ENCODE results near the gene CNGB1. TPM values are rescaled to one million over a fixed set of nuclear protein-coding genes. Genes with fewer than 3 reads are reported as not detected.

Gene CNGB1
- total RNA-seq, 1 donor from 2014 or later, result not detected

- peaks cover 6% of the 10 kb centered on the region for H3K4me1 Mint-ChIP-seq
- Histone ChIP-seq H3K27me3 (no peaks in the 10 kb centered on the region), H3K4me2 (no peak overlapping the region), H3F3A (ENCODE audit: low read depth) (no peaks in the 10 kb centered on the region), H3K36me3 (no peaks in the 10 kb centered on the region), H4K20me1 (ENCODE audit: low read depth) (no peaks in the 10 kb centered on the region), H2AFZ (replicated peaks) (no peak overlapping the region), H3K4me1 (no peaks in the 10 kb centered on the region), H3K27ac (no peak overlapping the region), H3K4me3 (no peak overlapping the region), H3K9ac (no peak overlapping the region), H3K79me2 (ENCODE audit: low read depth) (no peaks in the 10 kb centered on the region), H3K9me3 (ENCODE audit: low read depth) (no peaks in the 10 kb centered on the region)
- H3K4me3 Mint-ChIP-seq, result peak overlapping the region; percentile 21
- DNase-seq (ENCODE audit: low spot score), result no peak
- H3K27me3 Mint-ChIP-seq (ENCODE audit: insufficient read depth, low read depth), result peaks cover 5% of the 10 kb centered on the region
- peaks cover 3% of the 10 kb centered on the region for H3K9me3 Mint-ChIP-seq
- peak overlapping the region; percentile 53 for H3K27ac Mint-ChIP-seq
- no peaks in the 10 kb centered on the region for H3K36me3 Mint-ChIP-seq
- TF ChIP-seq EZH2 (IDR thresholded peaks at IDR 0.05), result no peak
- TF ChIP-seq EZH2phosphoT487 (IDR thresholded peaks at IDR 0.05), result no peak
- TF ChIP-seq CTCF (IDR thresholded peaks at IDR 0.05), result no peak
These were observed 47.1 kb downstream of the CNGB1 start for GRCh38 chr16:57923841-57924240.

- no peak overlapping the region for H3K4me2 ChIP-seq
- DNase-seq (ENCODE audit: low spot score), result no peak
- no peak overlapping the region for H3K9ac ChIP-seq
- no peaks in the 10 kb centered on the region for H4K20me1 ChIP-seq (ENCODE audit: low read depth)
- no peaks in the 10 kb centered on the region for H3F3A ChIP-seq (ENCODE audit: low read depth)
- H3K27ac ChIP-seq, result no peak overlapping the region
- Mint-ChIP-seq H3K36me3 (no peaks in the 10 kb centered on the region), H3K27ac (no peak overlapping the region), H3K4me3 (peak overlapping the region; percentile 21), H3K9me3 (peaks cover 3% of the 10 kb centered on the region), H3K27me3 (ENCODE audit: insufficient read depth, low read depth) (peaks cover 5% of the 10 kb centered on the region), H3K4me1 (peaks cover 6% of the 10 kb centered on the region)
- no peak overlapping the region for H3K4me3 ChIP-seq
- no peaks in the 10 kb centered on the region for H3K9me3 ChIP-seq (ENCODE audit: low read depth)
- H3K79me2 ChIP-seq (ENCODE audit: low read depth), result no peaks in the 10 kb centered on the region
- TF ChIP-seq CTCF (IDR thresholded peaks at IDR 0.05) (no peak), EZH2 (IDR thresholded peaks at IDR 0.05) (no peak), EZH2phosphoT487 (IDR thresholded peaks at IDR 0.05) (no peak)
- H3K36me3 ChIP-seq, result no peaks in the 10 kb centered on the region
- no peak overlapping the region for H2AFZ ChIP-seq (replicated peaks)
- H3K4me1 ChIP-seq, result no peaks in the 10 kb centered on the region
- H3K27me3 ChIP-seq, result no peaks in the 10 kb centered on the region
These were observed 47.5 kb downstream of the CNGB1 start for GRCh38 chr16:57923418-57923817.

- Histone ChIP-seq H3F3A (ENCODE audit: low read depth) (no peaks in the 10 kb centered on the region), H4K20me1 (ENCODE audit: low read depth) (no peaks in the 10 kb centered on the region), H3K27me3 (no peaks in the 10 kb centered on the region), H3K9ac (no peak overlapping the region), H3K4me3 (no peak overlapping the region), H3K27ac (no peak overlapping the region), H3K4me1 (no peaks in the 10 kb centered on the region), H3K4me2 (no peak overlapping the region), H3K79me2 (ENCODE audit: low read depth) (no peaks in the 10 kb centered on the region), H2AFZ (replicated peaks) (no peak overlapping the region), H3K9me3 (ENCODE audit: low read depth) (no peaks in the 10 kb centered on the region), H3K36me3 (no peaks in the 10 kb centered on the region)
- H3K36me3 Mint-ChIP-seq, result no peaks in the 10 kb centered on the region
- H3K4me3 Mint-ChIP-seq, result no peak overlapping the region
- H3K4me1 Mint-ChIP-seq, result peaks cover 9% of the 10 kb centered on the region
- no peak for DNase-seq (ENCODE audit: low spot score)
- peaks cover 3% of the 10 kb centered on the region for H3K9me3 Mint-ChIP-seq
- TF ChIP-seq EZH2 (IDR thresholded peaks at IDR 0.05) (no peak), EZH2phosphoT487 (IDR thresholded peaks at IDR 0.05) (no peak), CTCF (IDR thresholded peaks at IDR 0.05) (no peak)
- peak overlapping the region; percentile 11 for H3K27ac Mint-ChIP-seq
- peaks cover 8% of the 10 kb centered on the region for H3K27me3 Mint-ChIP-seq (ENCODE audit: insufficient read depth, low read depth)
These were observed 50.1 kb downstream of the CNGB1 start for GRCh38 chr16:57920880-57921229.
